ENCODE results near the gene ANTXRL. TPM values are rescaled to one million over a fixed set of nuclear protein-coding genes. Genes with fewer than 3 reads are reported as not detected.

ANTXRL gene
- total and polyA plus RNA-seq, 4 donors = 0.06 TPM; not detected in 3

DNA sequence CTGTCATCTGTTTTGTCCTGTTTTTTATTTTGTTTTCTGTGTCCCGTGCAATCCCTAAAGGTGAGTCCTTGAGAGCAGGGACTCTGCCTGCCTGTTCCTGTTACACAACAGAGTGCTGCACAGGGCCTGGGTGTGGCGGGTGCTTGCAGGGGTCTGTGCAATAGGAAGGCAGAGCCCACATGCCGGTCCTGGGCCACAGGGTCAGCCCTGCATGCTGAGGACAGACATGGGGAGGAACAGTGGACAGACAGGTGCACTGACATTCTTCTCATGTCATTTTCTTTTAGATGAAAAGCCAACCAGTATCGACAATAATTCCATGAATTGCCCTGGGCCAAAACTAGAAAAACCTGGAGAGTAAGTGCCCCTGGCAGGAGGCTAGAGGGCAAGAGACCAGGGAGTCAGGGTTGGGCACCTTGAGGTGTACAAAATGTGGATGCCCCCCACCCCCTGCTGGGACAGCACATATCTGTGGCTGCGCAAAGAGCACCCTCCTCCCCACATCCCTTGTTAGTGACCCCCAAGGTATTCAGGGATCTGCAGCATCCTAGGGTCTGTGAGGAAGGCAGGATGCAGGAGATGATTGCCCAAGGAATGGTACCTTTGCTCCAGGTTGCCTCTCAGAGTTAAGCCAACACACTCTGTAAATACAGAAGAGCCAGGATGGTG is 19.9 kb downstream of the ANTXRL start:
- no peak overlapping the region for H3K9ac ChIP-seq (ENCODE audit: low read depth in 1 of 2, low read length in 2 of 2)
- 77% methylated on average over 5 of the region's 5 CpGs for WGBS
- no peaks in the 10 kb centered on the region for H3K4me1 ChIP-seq (ENCODE audit: control insufficient read depth in 4 of 4, insufficient read depth in 4 of 4, low read length in 3 of 4)
- no peaks in the 10 kb centered on the region for H3K27me3 ChIP-seq (ENCODE audit: control insufficient read depth in 4 of 4, insufficient read depth in 4 of 4, low read length in 3 of 4)
- no peak overlapping the region for H3K27ac ChIP-seq (ENCODE audit: low read depth in 1 of 2, low read length in 2 of 2)
- no peak overlapping the region for H3K4me3 ChIP-seq (ENCODE audit: low read depth in 1 of 3, low read length in 3 of 3)
- no peaks in the 10 kb centered on the region for H3K36me3 ChIP-seq (ENCODE audit: control insufficient read depth in 4 of 4, insufficient read depth in 3 of 4, low read depth in 1 of 4, low read length in 3 of 4)
- DNase-seq (ENCODE audit: low spot score) = no peak
- no peaks in the 10 kb centered on the region for H3K9me3 ChIP-seq (ENCODE audit: control insufficient read depth in 4 of 4, low read length in 3 of 4)
- TF ChIP-seq JUND (IDR thresholded peaks at IDR 0.05) (no peak), NR2F2 (IDR thresholded peaks at IDR 0.05) (no peak), SP1 (IDR thresholded peaks at IDR 0.05) (no peak), HNF4A (conservative IDR thresholded peaks at IDR 0.05) (no peak), FOXA1 (IDR thresholded peaks at IDR 0.05) (no peak), YY1 (IDR thresholded peaks at IDR 0.05) (no peak), HNF4G (IDR thresholded peaks at IDR 0.05) (no peak), EGR1 (IDR thresholded peaks at IDR 0.05; ENCODE audit: low read depth in 2 of 2) (no peak), TAF1 (conservative IDR thresholded peaks at IDR 0.05) (no peak), RAD21 (IDR thresholded peaks at IDR 0.05) (no peak), GABPA (IDR thresholded peaks at IDR 0.05 in 1 of 2, conservative IDR thresholded peaks at IDR 0.05 in 1 of 2) (no peak), FOXA2 (IDR thresholded peaks at IDR 0.05) (no peak), RXRA (IDR thresholded peaks at IDR 0.05) (no peak)
- TF ChIP-seq, protein P1, sequence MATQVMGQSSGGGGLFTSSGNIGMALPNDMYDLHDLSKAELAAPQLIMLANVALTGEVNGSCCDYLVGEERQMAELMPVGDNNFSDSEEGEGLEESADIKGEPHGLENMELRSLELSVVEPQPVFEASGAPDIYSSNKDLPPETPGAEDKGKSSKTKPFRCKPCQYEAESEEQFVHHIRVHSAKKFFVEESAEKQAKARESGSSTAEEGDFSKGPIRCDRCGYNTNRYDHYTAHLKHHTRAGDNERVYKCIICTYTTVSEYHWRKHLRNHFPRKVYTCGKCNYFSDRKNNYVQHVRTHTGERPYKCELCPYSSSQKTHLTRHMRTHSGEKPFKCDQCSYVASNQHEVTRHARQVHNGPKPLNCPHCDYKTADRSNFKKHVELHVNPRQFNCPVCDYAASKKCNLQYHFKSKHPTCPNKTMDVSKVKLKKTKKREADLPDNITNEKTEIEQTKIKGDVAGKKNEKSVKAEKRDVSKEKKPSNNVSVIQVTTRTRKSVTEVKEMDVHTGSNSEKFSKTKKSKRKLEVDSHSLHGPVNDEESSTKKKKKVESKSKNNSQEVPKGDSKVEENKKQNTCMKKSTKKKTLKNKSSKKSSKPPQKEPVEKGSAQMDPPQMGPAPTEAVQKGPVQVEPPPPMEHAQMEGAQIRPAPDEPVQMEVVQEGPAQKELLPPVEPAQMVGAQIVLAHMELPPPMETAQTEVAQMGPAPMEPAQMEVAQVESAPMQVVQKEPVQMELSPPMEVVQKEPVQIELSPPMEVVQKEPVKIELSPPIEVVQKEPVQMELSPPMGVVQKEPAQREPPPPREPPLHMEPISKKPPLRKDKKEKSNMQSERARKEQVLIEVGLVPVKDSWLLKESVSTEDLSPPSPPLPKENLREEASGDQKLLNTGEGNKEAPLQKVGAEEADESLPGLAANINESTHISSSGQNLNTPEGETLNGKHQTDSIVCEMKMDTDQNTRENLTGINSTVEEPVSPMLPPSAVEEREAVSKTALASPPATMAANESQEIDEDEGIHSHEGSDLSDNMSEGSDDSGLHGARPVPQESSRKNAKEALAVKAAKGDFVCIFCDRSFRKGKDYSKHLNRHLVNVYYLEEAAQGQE (IDR thresholded peaks at IDR 0.05) = no peak
- TF ChIP-seq, protein P2, sequence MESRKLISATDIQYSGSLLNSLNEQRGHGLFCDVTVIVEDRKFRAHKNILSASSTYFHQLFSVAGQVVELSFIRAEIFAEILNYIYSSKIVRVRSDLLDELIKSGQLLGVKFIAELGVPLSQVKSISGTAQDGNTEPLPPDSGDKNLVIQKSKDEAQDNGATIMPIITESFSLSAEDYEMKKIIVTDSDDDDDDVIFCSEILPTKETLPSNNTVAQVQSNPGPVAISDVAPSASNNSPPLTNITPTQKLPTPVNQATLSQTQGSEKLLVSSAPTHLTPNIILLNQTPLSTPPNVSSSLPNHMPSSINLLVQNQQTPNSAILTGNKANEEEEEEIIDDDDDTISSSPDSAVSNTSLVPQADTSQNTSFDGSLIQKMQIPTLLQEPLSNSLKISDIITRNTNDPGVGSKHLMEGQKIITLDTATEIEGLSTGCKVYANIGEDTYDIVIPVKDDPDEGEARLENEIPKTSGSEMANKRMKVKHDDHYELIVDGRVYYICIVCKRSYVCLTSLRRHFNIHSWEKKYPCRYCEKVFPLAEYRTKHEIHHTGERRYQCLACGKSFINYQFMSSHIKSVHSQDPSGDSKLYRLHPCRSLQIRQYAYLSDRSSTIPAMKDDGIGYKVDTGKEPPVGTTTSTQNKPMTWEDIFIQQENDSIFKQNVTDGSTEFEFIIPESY (IDR thresholded peaks at IDR 0.05) = no peak
- TF ChIP-seq, protein P3, sequence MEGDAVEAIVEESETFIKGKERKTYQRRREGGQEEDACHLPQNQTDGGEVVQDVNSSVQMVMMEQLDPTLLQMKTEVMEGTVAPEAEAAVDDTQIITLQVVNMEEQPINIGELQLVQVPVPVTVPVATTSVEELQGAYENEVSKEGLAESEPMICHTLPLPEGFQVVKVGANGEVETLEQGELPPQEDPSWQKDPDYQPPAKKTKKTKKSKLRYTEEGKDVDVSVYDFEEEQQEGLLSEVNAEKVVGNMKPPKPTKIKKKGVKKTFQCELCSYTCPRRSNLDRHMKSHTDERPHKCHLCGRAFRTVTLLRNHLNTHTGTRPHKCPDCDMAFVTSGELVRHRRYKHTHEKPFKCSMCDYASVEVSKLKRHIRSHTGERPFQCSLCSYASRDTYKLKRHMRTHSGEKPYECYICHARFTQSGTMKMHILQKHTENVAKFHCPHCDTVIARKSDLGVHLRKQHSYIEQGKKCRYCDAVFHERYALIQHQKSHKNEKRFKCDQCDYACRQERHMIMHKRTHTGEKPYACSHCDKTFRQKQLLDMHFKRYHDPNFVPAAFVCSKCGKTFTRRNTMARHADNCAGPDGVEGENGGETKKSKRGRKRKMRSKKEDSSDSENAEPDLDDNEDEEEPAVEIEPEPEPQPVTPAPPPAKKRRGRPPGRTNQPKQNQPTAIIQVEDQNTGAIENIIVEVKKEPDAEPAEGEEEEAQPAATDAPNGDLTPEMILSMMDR (IDR thresholded peaks at IDR 0.05; ENCODE audit: low read depth, low read length, missing input control) = no peak
- TF ChIP-seq, protein P4, sequence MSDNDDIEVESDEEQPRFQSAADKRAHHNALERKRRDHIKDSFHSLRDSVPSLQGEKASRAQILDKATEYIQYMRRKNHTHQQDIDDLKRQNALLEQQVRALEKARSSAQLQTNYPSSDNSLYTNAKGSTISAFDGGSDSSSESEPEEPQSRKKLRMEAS (IDR thresholded peaks at IDR 0.05) = no peak
- TF ChIP-seq, protein P5, sequence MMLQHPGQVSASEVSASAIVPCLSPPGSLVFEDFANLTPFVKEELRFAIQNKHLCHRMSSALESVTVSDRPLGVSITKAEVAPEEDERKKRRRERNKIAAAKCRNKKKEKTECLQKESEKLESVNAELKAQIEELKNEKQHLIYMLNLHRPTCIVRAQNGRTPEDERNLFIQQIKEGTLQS (IDR thresholded peaks at IDR 0.05) = no peak
